Hepatocyte (in vitro differentiated cells): ENCODE measurements around the gene ALPL.

Source experiments
- CTCF ChIP-seq: fragments of 200-600 bp; sonication (generic); IDR thresholded peaks from 2 replicates; pipeline ENCODE4 v1.5.1; 2016; ENCODE audit warnings: antibody characterized with exemption, mild to moderate bottlenecking; ENCODE audit not compliant: poor library complexity
- EZH2 ChIP-seq: fragments of 200-600 bp; sonication (generic); IDR thresholded peaks from 2 replicates; pipeline ENCODE4 v1.6.1; 2016; ENCODE audit warnings: antibody characterized with exemption, mild to moderate bottlenecking, borderline replicate concordance
- EZH2phosphoT487 ChIP-seq: fragments of 200-600 bp; sonication (generic); IDR thresholded peaks from one replicate; pipeline ENCODE4 v1.6.1; 2018; ENCODE audit warnings: antibody characterized with exemption, mild to moderate bottlenecking, low read depth, moderate library complexity; ENCODE audit not compliant: unreplicated experiment, severe bottlenecking

GRCh38 chr1:21514245-21514644 lies 5.0 kb downstream of the ALPL start:
- TF ChIP-seq EZH2 (no peak), CTCF (no peak), EZH2phosphoT487 (no peak)
